SK-N-SH (cell line): ENCODE measurements around the gene CASKIN1.

Experiments
- CHD2 ChIP-seq: fragments of 150-350 bp; IDR thresholded peaks from 2 replicates; pipeline ENCODE4 v1.6.1; 2018; ENCODE audit warnings: low read length; ENCODE audit not compliant: partially characterized antibody
- CTCF ChIP-seq: fragments of 200-600 bp; sonication (generic); IDR thresholded peaks from 2 replicates; pipeline ENCODE4 v1.6.1; 2017; ENCODE audit warnings: antibody characterized with exemption, mild to moderate bottlenecking, moderate library complexity
- EZH2phosphoT487 ChIP-seq: fragments of 200-600 bp; sonication (generic); IDR thresholded peaks from 2 replicates; pipeline ENCODE4 v1.6.1; 2017; ENCODE audit warnings: low read depth, mixed run types, mild to moderate bottlenecking, antibody characterized with exemption, moderate library complexity, borderline replicate concordance
- IRF3 ChIP-seq: fragments of 150-350 bp; IDR thresholded peaks from 2 replicates; pipeline ENCODE4 v1.6.1; 2016; ENCODE audit warnings: mild to moderate bottlenecking, low read depth, low read length
- JUND ChIP-seq: IDR thresholded peaks from 2 replicates; pipeline ENCODE4 v1.4.0; 2012
- SIN3A ChIP-seq: IDR thresholded peaks from 2 replicates; pipeline ENCODE4 v1.6.1; 2012; ENCODE audit warnings: low read depth, mild to moderate bottlenecking, low read length, moderate library complexity, borderline replicate concordance
- SMC3 ChIP-seq: IDR thresholded peaks from 2 replicates; pipeline ENCODE4 v1.6.1; 2012; ENCODE audit warnings: low read depth, low read length, improper control_type of control experiment
- TCF12 ChIP-seq: IDR thresholded peaks from 2 replicates; pipeline ENCODE4 v1.4.0; 2012
- YY1 ChIP-seq: IDR thresholded peaks from 2 replicates; pipeline ENCODE4 v1.4.0; 2012; ENCODE audit warnings: low read depth, mild to moderate bottlenecking
- TF ChIP-seq, protein P1 (sequence below): fragments of 150-350 bp; IDR thresholded peaks from 2 replicates; pipeline ENCODE4 v1.6.1; 2017; ENCODE audit warnings: antibody characterized with exemption, low read length, low read depth, borderline replicate concordance
- TF ChIP-seq, protein P2 (sequence below): IDR thresholded peaks from 2 replicates; pipeline ENCODE4 v1.4.0; 2012; ENCODE audit warnings: low read depth, borderline replicate concordance

GRCh38 chr16:2188395-2188794 is 8.0 kb downstream of the CASKIN1 start:
- no peak for TF ChIP-seq IRF3
- TF ChIP-seq CTCF: no peak
- TF ChIP-seq, protein P1, sequence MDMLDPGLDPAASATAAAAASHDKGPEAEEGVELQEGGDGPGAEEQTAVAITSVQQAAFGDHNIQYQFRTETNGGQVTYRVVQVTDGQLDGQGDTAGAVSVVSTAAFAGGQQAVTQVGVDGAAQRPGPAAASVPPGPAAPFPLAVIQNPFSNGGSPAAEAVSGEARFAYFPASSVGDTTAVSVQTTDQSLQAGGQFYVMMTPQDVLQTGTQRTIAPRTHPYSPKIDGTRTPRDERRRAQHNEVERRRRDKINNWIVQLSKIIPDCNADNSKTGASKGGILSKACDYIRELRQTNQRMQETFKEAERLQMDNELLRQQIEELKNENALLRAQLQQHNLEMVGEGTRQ: no peak
- TF ChIP-seq, protein P2, sequence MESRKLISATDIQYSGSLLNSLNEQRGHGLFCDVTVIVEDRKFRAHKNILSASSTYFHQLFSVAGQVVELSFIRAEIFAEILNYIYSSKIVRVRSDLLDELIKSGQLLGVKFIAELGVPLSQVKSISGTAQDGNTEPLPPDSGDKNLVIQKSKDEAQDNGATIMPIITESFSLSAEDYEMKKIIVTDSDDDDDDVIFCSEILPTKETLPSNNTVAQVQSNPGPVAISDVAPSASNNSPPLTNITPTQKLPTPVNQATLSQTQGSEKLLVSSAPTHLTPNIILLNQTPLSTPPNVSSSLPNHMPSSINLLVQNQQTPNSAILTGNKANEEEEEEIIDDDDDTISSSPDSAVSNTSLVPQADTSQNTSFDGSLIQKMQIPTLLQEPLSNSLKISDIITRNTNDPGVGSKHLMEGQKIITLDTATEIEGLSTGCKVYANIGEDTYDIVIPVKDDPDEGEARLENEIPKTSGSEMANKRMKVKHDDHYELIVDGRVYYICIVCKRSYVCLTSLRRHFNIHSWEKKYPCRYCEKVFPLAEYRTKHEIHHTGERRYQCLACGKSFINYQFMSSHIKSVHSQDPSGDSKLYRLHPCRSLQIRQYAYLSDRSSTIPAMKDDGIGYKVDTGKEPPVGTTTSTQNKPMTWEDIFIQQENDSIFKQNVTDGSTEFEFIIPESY: no peak
- TF ChIP-seq EZH2phosphoT487: no peak
- no peak for TF ChIP-seq YY1
- TF ChIP-seq SIN3A: no peak
- no peak for TF ChIP-seq CHD2
- TF ChIP-seq JUND: no peak
- TF ChIP-seq TCF12: no peak
- TF ChIP-seq SMC3: no peak
